ENCODE results near the gene HMGN5.

DNA sequence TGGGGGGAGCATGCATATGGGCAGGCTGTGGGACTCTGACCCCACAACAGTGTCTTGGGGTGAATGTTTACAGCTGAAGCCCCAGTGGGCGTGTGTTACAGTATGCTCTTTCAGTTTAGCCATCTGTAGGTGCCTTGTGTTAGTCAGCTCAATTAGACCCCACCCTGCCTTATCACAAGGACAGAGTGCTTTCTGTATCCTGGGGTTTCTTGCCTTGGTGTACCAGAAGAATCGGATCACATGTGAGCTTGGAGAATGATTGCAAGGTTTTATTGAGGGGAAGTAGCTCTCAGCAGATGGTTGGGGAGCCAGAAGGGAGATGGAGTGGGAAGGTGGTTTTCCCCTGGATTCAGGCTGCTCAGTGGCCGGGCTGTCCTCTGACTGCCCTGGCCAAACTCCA lies 27.5 kb upstream of the HMGN5 start:
- TF ChIP-seq, protein P1, sequence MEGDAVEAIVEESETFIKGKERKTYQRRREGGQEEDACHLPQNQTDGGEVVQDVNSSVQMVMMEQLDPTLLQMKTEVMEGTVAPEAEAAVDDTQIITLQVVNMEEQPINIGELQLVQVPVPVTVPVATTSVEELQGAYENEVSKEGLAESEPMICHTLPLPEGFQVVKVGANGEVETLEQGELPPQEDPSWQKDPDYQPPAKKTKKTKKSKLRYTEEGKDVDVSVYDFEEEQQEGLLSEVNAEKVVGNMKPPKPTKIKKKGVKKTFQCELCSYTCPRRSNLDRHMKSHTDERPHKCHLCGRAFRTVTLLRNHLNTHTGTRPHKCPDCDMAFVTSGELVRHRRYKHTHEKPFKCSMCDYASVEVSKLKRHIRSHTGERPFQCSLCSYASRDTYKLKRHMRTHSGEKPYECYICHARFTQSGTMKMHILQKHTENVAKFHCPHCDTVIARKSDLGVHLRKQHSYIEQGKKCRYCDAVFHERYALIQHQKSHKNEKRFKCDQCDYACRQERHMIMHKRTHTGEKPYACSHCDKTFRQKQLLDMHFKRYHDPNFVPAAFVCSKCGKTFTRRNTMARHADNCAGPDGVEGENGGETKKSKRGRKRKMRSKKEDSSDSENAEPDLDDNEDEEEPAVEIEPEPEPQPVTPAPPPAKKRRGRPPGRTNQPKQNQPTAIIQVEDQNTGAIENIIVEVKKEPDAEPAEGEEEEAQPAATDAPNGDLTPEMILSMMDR (conservative IDR thresholded peaks at IDR 0.05) = no peak
- TF ChIP-seq ZFX (IDR thresholded peaks at IDR 0.05) = no peak

Measured in C4-2B (cell line).